Fibroblast of lung (primary cell): ENCODE data around the gene ITGB7. TPM values are rescaled to one million over a fixed set of nuclear protein-coding genes. Genes with fewer than 3 reads are reported as not detected.

ENCODE experiments used
- DNase-seq, 2 donors: peaks; one replicate each; pipeline versions ENCODE4 v3.0.0 to v3.0.0-alpha.2; 2010; ENCODE audit warnings: low read depth in 2 of 2
- H2AFZ ChIP-seq: 2 replicates; pipeline ENCODE4 v1.5.1; 2012; ENCODE audit warnings: low read length, control low read depth, inconsistent platforms
- H3K27ac ChIP-seq: 2 replicates; pipeline ENCODE4 v1.5.1; 2011; ENCODE audit warnings: low read length, control low read depth; ENCODE audit not compliant: insufficient read depth
- H3K27me3 ChIP-seq: 2 replicates; pipeline ENCODE4 v1.5.1; 2011; ENCODE audit warnings: mild to moderate bottlenecking, low read length; ENCODE audit not compliant: control insufficient read depth, insufficient read depth
- H3K36me3 ChIP-seq: 2 replicates; pipeline ENCODE4 v1.5.1; 2011; ENCODE audit warnings: low read length; ENCODE audit not compliant: control insufficient read depth, insufficient read depth
- H3K4me1 ChIP-seq: 2 replicates; pipeline ENCODE4 v1.5.1; 2011; ENCODE audit warnings: low read length; ENCODE audit not compliant: control insufficient read depth, insufficient read depth; ENCODE audit errors: extremely low read depth
- H3K4me2 ChIP-seq: 2 replicates; pipeline ENCODE4 v1.5.1; 2011; ENCODE audit warnings: low read length, control low read depth; ENCODE audit not compliant: insufficient read depth; ENCODE audit errors: extremely low read depth
- H3K4me3 ChIP-seq, 4 experiments: fragments of 200-600 bp in 1 of 4; sonication (generic) in 1 of 4; replicated peaks in 1 of 4; 2 replicates each; pipeline ENCODE4 v1.5.1; 2011 to 2016; ENCODE audit warnings: low read length in 4 of 4, low read depth in 3 of 4, mild to moderate bottlenecking in 3 of 4, control low read depth in 2 of 4, inconsistent platforms in 1 of 4, mixed read lengths in 1 of 4; ENCODE audit not compliant: insufficient read depth in 1 of 4; ENCODE audit errors: control extremely low read depth in 1 of 4
- H3K79me2 ChIP-seq: 2 replicates; pipeline ENCODE4 v1.5.1; 2012; ENCODE audit warnings: mild to moderate bottlenecking, low read length, inconsistent platforms; ENCODE audit not compliant: control insufficient read depth, insufficient read depth
- H3K9ac ChIP-seq: 2 replicates; pipeline ENCODE4 v1.5.1; 2011; ENCODE audit warnings: mild to moderate bottlenecking, low read length, control low read depth; ENCODE audit not compliant: insufficient read depth
- H3K9me3 ChIP-seq: 2 replicates; pipeline ENCODE4 v1.5.1; 2012; ENCODE audit warnings: low read depth, low read length; ENCODE audit not compliant: control insufficient read depth, insufficient read depth
- H4K20me1 ChIP-seq: 2 replicates; pipeline ENCODE4 v1.5.1; 2011; ENCODE audit warnings: low read length; ENCODE audit not compliant: control insufficient read depth, insufficient read depth; ENCODE audit errors: extremely low read depth
- EZH2 ChIP-seq: IDR thresholded peaks from 2 replicates; pipeline ENCODE4 v1.5.1; 2012; ENCODE audit warnings: low read length, control low read depth, mild to moderate bottlenecking; ENCODE audit errors: missing control alignments
- polyA plus RNA-seq, 2 donors: library from polyadenylated mRNA; depleted of rRNA in 1 of 2; stranded (reverse) in 1 of 2; unstranded in 1 of 2; fragments of >200 nt; gene quantifications; 2 replicates each; pipeline ENCODE4 v1.2.1, GENCODE V29; 2011 to 2012; ENCODE audit warnings: missing spikeins in 1 of 2
- total RNA-seq: library from RNA; depleted of rRNA; stranded (reverse); fragments of >200 nt; gene quantifications from 2 replicates; pipeline ENCODE4 v1.2.1, GENCODE V29; 2014
- TF ChIP-seq, protein P1 (sequence below), 2 donors: IDR thresholded peaks in 1 of 2; conservative IDR thresholded peaks in 1 of 2; 1 replicate in 1 of 2; 2 replicates in 1 of 2; pipeline ENCODE4 v1.5.1; 2011 to 2012; ENCODE audit warnings: low read length in 2 of 2, control low read depth in 1 of 2, inconsistent platforms in 1 of 2, low read depth in 1 of 2, mild to moderate bottlenecking in 1 of 2

Gene ITGB7
- total and polyA plus RNA-seq, 2 donors (not counting 1 experiment from before 2014, with no cell fraction given) = 0.20 to 0.50 TPM

DNA sequence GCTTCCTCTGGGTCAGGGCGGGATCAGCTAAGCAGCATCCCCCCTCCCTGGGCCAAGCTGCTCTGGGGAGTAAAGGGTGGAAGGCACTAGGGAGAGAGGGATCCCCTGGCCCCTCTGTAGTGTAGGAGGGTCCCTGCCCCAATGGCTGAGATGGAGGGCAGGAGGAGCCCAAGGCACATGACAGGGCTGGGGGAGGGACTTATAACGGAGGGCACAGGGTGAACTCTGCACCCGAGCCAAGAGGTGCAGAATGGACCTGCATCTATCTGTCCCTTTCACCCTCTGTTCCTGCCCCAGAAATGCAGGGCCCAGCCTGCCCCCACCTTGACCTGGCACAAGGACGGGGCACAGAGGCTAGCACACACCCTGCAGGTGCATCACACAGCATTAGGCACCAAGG lies 3.8 kb upstream of the ITGB7 start:
- H2AFZ ChIP-seq = no peak overlapping the region
- no peak overlapping the region for H3K4me2 ChIP-seq
- no peak for DNase-seq
- peaks cover 7% of the 10 kb centered on the region for H3K4me1 ChIP-seq
- H3K27ac ChIP-seq = no peak overlapping the region
- H3K9me3 ChIP-seq = no peaks in the 10 kb centered on the region
- H3K79me2 ChIP-seq = peaks cover 8% of the 10 kb centered on the region
- H3K9ac ChIP-seq = no peak overlapping the region
- peaks cover 41% of the 10 kb centered on the region for H3K36me3 ChIP-seq
- H4K20me1 ChIP-seq = no peaks in the 10 kb centered on the region
- no peak overlapping the region for H3K4me3 ChIP-seq
- no peaks in the 10 kb centered on the region for H3K27me3 ChIP-seq
- TF ChIP-seq, protein P1, sequence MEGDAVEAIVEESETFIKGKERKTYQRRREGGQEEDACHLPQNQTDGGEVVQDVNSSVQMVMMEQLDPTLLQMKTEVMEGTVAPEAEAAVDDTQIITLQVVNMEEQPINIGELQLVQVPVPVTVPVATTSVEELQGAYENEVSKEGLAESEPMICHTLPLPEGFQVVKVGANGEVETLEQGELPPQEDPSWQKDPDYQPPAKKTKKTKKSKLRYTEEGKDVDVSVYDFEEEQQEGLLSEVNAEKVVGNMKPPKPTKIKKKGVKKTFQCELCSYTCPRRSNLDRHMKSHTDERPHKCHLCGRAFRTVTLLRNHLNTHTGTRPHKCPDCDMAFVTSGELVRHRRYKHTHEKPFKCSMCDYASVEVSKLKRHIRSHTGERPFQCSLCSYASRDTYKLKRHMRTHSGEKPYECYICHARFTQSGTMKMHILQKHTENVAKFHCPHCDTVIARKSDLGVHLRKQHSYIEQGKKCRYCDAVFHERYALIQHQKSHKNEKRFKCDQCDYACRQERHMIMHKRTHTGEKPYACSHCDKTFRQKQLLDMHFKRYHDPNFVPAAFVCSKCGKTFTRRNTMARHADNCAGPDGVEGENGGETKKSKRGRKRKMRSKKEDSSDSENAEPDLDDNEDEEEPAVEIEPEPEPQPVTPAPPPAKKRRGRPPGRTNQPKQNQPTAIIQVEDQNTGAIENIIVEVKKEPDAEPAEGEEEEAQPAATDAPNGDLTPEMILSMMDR (conservative IDR thresholded peaks at IDR 0.05 in 1 of 2, IDR thresholded peaks at IDR 0.05 in 1 of 2; ENCODE audit: low read depth in 1 of 2, low read length in 2 of 2) = no peak
- TF ChIP-seq EZH2 = no peak

- H2AFZ ChIP-seq = no peak overlapping the region
These were observed 1.9 kb upstream of the ITGB7 start for GRCh38 chr12:53208877-53209463.

GRCh38 chr12:53208435-53208834 lies 1.4 kb upstream of the ITGB7 start:
- H3K4me3 ChIP-seq = no peak overlapping the region
- H3K4me2 ChIP-seq = no peak overlapping the region
- no peak for DNase-seq
- no peaks in the 10 kb centered on the region for H3K79me2 ChIP-seq
- H2AFZ ChIP-seq = no peak overlapping the region
- no peak overlapping the region for H3K27ac ChIP-seq
- TF ChIP-seq, protein P1 (conservative IDR thresholded peaks at IDR 0.05 in 1 of 2, IDR thresholded peaks at IDR 0.05 in 1 of 2; ENCODE audit: low read depth in 1 of 2, low read length in 2 of 2) = no peak
- no peak for TF ChIP-seq EZH2
- H3K27me3 ChIP-seq = no peaks in the 10 kb centered on the region
- peaks cover 26% of the 10 kb centered on the region for H3K36me3 ChIP-seq
- no peak overlapping the region for H3K9ac ChIP-seq
- H3K9me3 ChIP-seq = no peaks in the 10 kb centered on the region
- no peaks in the 10 kb centered on the region for H4K20me1 ChIP-seq
- H3K4me1 ChIP-seq = peaks cover 10% of the 10 kb centered on the region

More at GRCh38 chr12:53208877-53209463, 1.9 kb upstream of the ITGB7 start:
- Histone ChIP-seq H3K9ac (no peak overlapping the region), H4K20me1 (no peaks in the 10 kb centered on the region), H3K4me1 (peaks cover 10% of the 10 kb centered on the region), H3K4me2 (no peak overlapping the region), H3K4me3 (no peak overlapping the region), H3K79me2 (no peaks in the 10 kb centered on the region), H3K9me3 (no peaks in the 10 kb centered on the region), H3K36me3 (peaks cover 27% of the 10 kb centered on the region), H3K27me3 (no peaks in the 10 kb centered on the region), H3K27ac (no peak overlapping the region)
- TF ChIP-seq, protein P1 (conservative IDR thresholded peaks at IDR 0.05 in 1 of 2, IDR thresholded peaks at IDR 0.05 in 1 of 2; ENCODE audit: low read depth in 1 of 2, low read length in 2 of 2) = no peak
- TF ChIP-seq EZH2 = no peak
- DNase-seq = no peak
